PC-3 (cell line): ENCODE results near the gene ULBP1. TPM values are rescaled to one million over a fixed set of nuclear protein-coding genes. Genes with fewer than 3 reads are reported as not detected.
"Not testable (repeated sequence)": the region's sequence is repeated elsewhere in the genome, so short reads cannot be mapped to it uniquely, and the experiment has no call there.

Source experiments
- ATAC-seq: fragments of 200-7000 bp; cut with Tn5 transposase; 2 replicates; pipeline ENCODE4 v1.9.1; 2020; ENCODE audit warnings: mild to moderate bottlenecking, moderate library complexity
- BruUV-seq: library from RNA; stranded (reverse); fragments of 400-500 nt; replicated peaks from 2 replicates; lab custom pipeline; 2021; lab: Mats Ljungman, UMichigan
- CTCF ChIA-PET: fragments of 300-600 bp; sonication (Branson Sonifier 250); formaldehyde crosslinking; loops from one replicate; lab custom pipeline; 2022; ENCODE audit warnings: antibody characterized with exemption; lab: Charles Lee
- POLR2A ChIA-PET: fragments of 300-600 bp; sonication (Branson Sonifier 250); formaldehyde crosslinking; loops from one replicate; lab custom pipeline; 2022; ENCODE audit warnings: antibody characterized with exemption; ENCODE audit not compliant: unreplicated experiment; lab: Charles Lee
- DNase-seq: peaks from one replicate; pipeline ENCODE4 v3.0.0-alpha.2; 2015
- H2AFZ ChIP-seq: fragments of 300-600 bp; sonication (generic); 2 replicates; pipeline ENCODE4 v1.6.0; 2016; ENCODE audit warnings: antibody characterized with exemption, low read length
- H3F3A ChIP-seq: fragments of 300-600 bp; sonication (generic); one replicate; pipeline ENCODE4 v1.6.0; 2017; ENCODE audit warnings: antibody characterized with exemption, low read length, control low read depth, mild to moderate bottlenecking; ENCODE audit not compliant: unreplicated experiment
- H3K27ac ChIP-seq: fragments of 300-600 bp; sonication (generic); 2 replicates; pipeline ENCODE4 v1.5.1; 2016; ENCODE audit warnings: mild to moderate bottlenecking, low read length
- H3K27me3 ChIP-seq: fragments of 300-600 bp; sonication (generic); 2 replicates; pipeline ENCODE4 v1.6.1; 2016; ENCODE audit warnings: low read length, mixed read lengths
- H3K36me3 ChIP-seq: fragments of 300-600 bp; sonication (generic); 2 replicates; pipeline ENCODE4 v1.6.1; 2016; ENCODE audit warnings: low read depth, mixed run types, low read length, mixed read lengths
- H3K4me1 ChIP-seq: fragments of 300-600 bp; sonication (generic); 2 replicates; pipeline ENCODE4 v1.5.1; 2016; ENCODE audit warnings: low read length; ENCODE audit not compliant: insufficient read depth
- H3K4me2 ChIP-seq: fragments of 300-600 bp; sonication (generic); 2 replicates; pipeline ENCODE4 v1.6.0; 2016; ENCODE audit warnings: low read length
- H3K4me3 ChIP-seq: fragments of 300-600 bp; sonication (generic); 2 replicates; pipeline ENCODE4 v1.5.1; 2016; ENCODE audit warnings: mild to moderate bottlenecking, low read length, mixed read lengths
- H3K79me2 ChIP-seq: fragments of 300-600 bp; sonication (generic); 2 replicates; pipeline ENCODE4 v1.6.1; 2017; ENCODE audit warnings: low read length, mixed read lengths
- H3K9ac ChIP-seq: fragments of 300-600 bp; sonication (generic); 2 replicates; pipeline ENCODE4 v1.6.0; 2016; ENCODE audit warnings: mild to moderate bottlenecking, low read length
- H3K9me2 ChIP-seq: fragments of 300-600 bp; sonication (generic); replicated peaks from 2 replicates; pipeline ENCODE4 v1.6.1; 2016; ENCODE audit warnings: mixed run types, low read length, mixed read lengths
- H3K9me3 ChIP-seq: fragments of 300-600 bp; sonication (generic); 2 replicates; pipeline ENCODE4 v1.6.1; 2016; ENCODE audit warnings: low read length, mixed read lengths
- H4K20me1 ChIP-seq: fragments of 300-600 bp; sonication (generic); 2 replicates; pipeline ENCODE4 v1.6.1; 2016; ENCODE audit warnings: low read length, mixed read lengths
- CTCF ChIP-seq: fragments of 300-600 bp; sonication (generic); conservative IDR thresholded peaks from 2 replicates; pipeline ENCODE4 v1.5.1; 2017; ENCODE audit warnings: antibody characterized with exemption, low read depth, mild to moderate bottlenecking, low read length
- EZH2 ChIP-seq: fragments of 300-600 bp; sonication (generic); IDR thresholded peaks from one replicate; pipeline ENCODE4 v1.6.1; 2017; ENCODE audit warnings: antibody characterized with exemption, mild to moderate bottlenecking, low read length; ENCODE audit not compliant: unreplicated experiment
- EZH2phosphoT487 ChIP-seq: fragments of 300-600 bp; sonication (generic); IDR thresholded peaks from 2 replicates; pipeline ENCODE4 v1.6.1; 2018; ENCODE audit warnings: mild to moderate bottlenecking, antibody characterized with exemption, low read length, borderline replicate concordance
- intact Hi-C: fragments of 100-400 bp; cut with micrococcal nuclease; formaldehyde crosslinking; loops from 2 replicates; pipeline ENCODE4 v1.9.0; 2023
- total RNA-seq: library from RNA; depleted of rRNA; stranded (reverse); fragments of >200 nt; gene quantifications from 2 replicates; pipeline ENCODE4 v1.2.3, GENCODE V29; 2014

The ULBP1 gene
- total RNA-seq, 1 experiment from 2014 or later = 0.87 TPM

- H4K20me1 ChIP-seq = no peaks in the 10 kb centered on the region
- DNase-seq = no peak
- no peaks in the 10 kb centered on the region for H3K9me2 ChIP-seq
- ATAC-seq = peak; percentile 8
- peak overlapping the region; percentile 80 for H3K4me2 ChIP-seq
- H3K9me3 ChIP-seq = no peaks in the 10 kb centered on the region
- H3K4me1 ChIP-seq = peaks cover 8% of the 10 kb centered on the region; the same call in 1 of the 2 replicates
- ChIA-PET POLR2A (no interaction called here), CTCF (no interaction called here)
- H3K27me3 ChIP-seq = no peaks in the 10 kb centered on the region
- intact Hi-C loops = loop anchor here (5.0 to 10.0 kb wide), 2 partner anchors 203 to 381 kb away; partner anchors contain the start of gene PPIL4
- TF ChIP-seq CTCF (no peak), EZH2 (no peak), EZH2phosphoT487 (no peak)
- H3K27ac ChIP-seq = no peak overlapping the region
- peak overlapping the region; percentile 86 for H2AFZ ChIP-seq
- H3K36me3 ChIP-seq = no peaks in the 10 kb centered on the region; the same call in 1 of the 2 replicates
- H3K79me2 ChIP-seq = no peaks in the 10 kb centered on the region
- no peaks in the 10 kb centered on the region for H3F3A ChIP-seq
- peak overlapping the region; percentile 69 for H3K4me3 ChIP-seq
- H3K9ac ChIP-seq = 0 out of 2 replicates have a peak overlapping the region, but pooled peaks have one; percentile 20
- no TSS peak for BruUV-seq
These were observed 38.3 kb upstream of the ULBP1 start for GRCh38 chr6:149925253-149925973.

GRCh38 chr6:149925974-149926777, 37.6 kb upstream of the ULBP1 start:
- Histone ChIP-seq H3K9ac (0 out of 2 replicates have a peak overlapping the region, but pooled peaks have one; percentile 20), H2AFZ (peak overlapping the region; percentile 86), H3K27me3 (no peaks in the 10 kb centered on the region), H3F3A (no peaks in the 10 kb centered on the region), H3K27ac (no peak overlapping the region), H3K9me3 (no peaks in the 10 kb centered on the region), H3K36me3 (no peaks in the 10 kb centered on the region; the same call in 1 of the 2 replicates), H3K4me2 (peak overlapping the region; percentile 80), H3K9me2 (no peaks in the 10 kb centered on the region), H4K20me1 (no peaks in the 10 kb centered on the region), H3K79me2 (no peaks in the 10 kb centered on the region), H3K4me3 (peak overlapping the region; percentile 69), H3K4me1 (peaks cover 8% of the 10 kb centered on the region; the same call in 1 of the 2 replicates)
- ATAC-seq (peak; percentile 81), DNase-seq (peak; percentile 80)
- intact Hi-C loops = loop anchor here (1.0 to 10.0 kb wide), 4 partner anchors 62 to 381 kb away; partner anchors contain the start of genes LRP11 and PPIL4
- ChIA-PET CTCF (no interaction called here), POLR2A (no interaction called here)
- TF ChIP-seq EZH2phosphoT487 (no peak), CTCF (peak; percentile 75)
- BruUV-seq = TSS peak; percentile 78

- ATAC-seq, H3K9ac ChIP-seq, H3K9me2 ChIP-seq, H4K20me1 ChIP-seq, BruUV-seq, H3K4me3 ChIP-seq, H3F3A ChIP-seq, POLR2A ChIA-PET, H3K4me1 ChIP-seq, H3K79me2 ChIP-seq, DNase-seq, CTCF ChIA-PET, H3K36me3 ChIP-seq, H3K27ac ChIP-seq, H2AFZ ChIP-seq, H3K9me3 ChIP-seq, H3K4me2 ChIP-seq, H3K27me3 ChIP-seq: not testable (repeated sequence)
- intact Hi-C loops = loop anchor here (5.0 to 10.0 kb wide), 2 partner anchors 205 to 382 kb away; partner anchors contain the start of gene PPIL4
These were observed 36.7 kb upstream of the ULBP1 start for GRCh38 chr6:149927025-149927424.
